Activated CD8-positive, alpha-beta memory T cell treated with anti-CD3 and anti-CD28 coated beads for 48 hours (primary cell): ENCODE results near the gene MYO15B.
A peak's percentile ranks its signal among the peaks of the same experiment; 100 is the strongest.

ENCODE experiments used
- DNase-seq, 3 experiments: peaks; one replicate each; pipeline ENCODE4 v3.0.0-alpha.2; 2020; ENCODE audit warnings: low read depth in 2 of 3, low spot score in 2 of 3

MYO15B gene

GRCh38 chr17:75658237-75658636, 70.6 kb downstream of the MYO15B start:
- no peak for DNase-seq

- no peak for DNase-seq
Observed at GRCh38 chr17:75661531-75661930, 73.9 kb downstream of the MYO15B start.

GRCh38 chr17:75662511-75662910, 74.9 kb downstream of the MYO15B start:
- DNase-seq, result no peak

GRCh38 chr17:75664099-75664549, 76.5 kb downstream of the MYO15B start:
- no peak for DNase-seq

- DNase-seq, result no peak
Observed at GRCh38 chr17:75665981-75666380, 78.4 kb downstream of the MYO15B start.

- DNase-seq, result peak; percentile 91 to 96 (median 96)
Observed at GRCh38 chr17:75666959-75667790, 79.6 kb downstream of the MYO15B start, which contains the start of the genes RECQL5 and SAP30BP. Gene RECQL5, minus strand, starts transcription at chr17:75667154. Its CDS starts 597 bp downstream, at chr17:75666557. Gene SAP30BP, plus strand, starts transcription at chr17:75667338. Its CDS starts 35 bp downstream, at chr17:75667373.

- no peak for DNase-seq
Observed at GRCh38 chr17:75667825-75668224, 80.2 kb downstream of the MYO15B start.

- DNase-seq, result no peak
Observed at GRCh38 chr17:75668489-75668888, 80.9 kb downstream of the MYO15B start.

- no peak for DNase-seq
Observed at GRCh38 chr17:75670868-75671267, 83.3 kb downstream of the MYO15B start.

GRCh38 chr17:75672011-75672410, 84.4 kb downstream of the MYO15B start:
- DNase-seq, result no peak

- no peak for DNase-seq
Observed at GRCh38 chr17:75673487-75673886, 85.9 kb downstream of the MYO15B start.
